ENCODE data around the gene TOP3B. TPM values are rescaled to one million over a fixed set of nuclear protein-coding genes. Genes with fewer than 3 reads are reported as not detected.

Gene TOP3B
- total and polyA plus RNA-seq, 10 of the 15 experiments (the other 5 are each of a cell fraction or from before 2014, with no cell fraction given): 0.60 to 47.3 (median 33.7) TPM

GRCh38 chr22:21968452-21969129, 14.0 kb downstream of the TOP3B start:
- no peak overlapping the region for H3K4me3 ChIP-seq
- H3K79me2 ChIP-seq (ENCODE audit: control insufficient read depth, insufficient read depth, low read length): no peaks in the 10 kb centered on the region
- H3K27ac ChIP-seq (ENCODE audit: control insufficient read depth, insufficient read depth): no peak overlapping the region
- no peak overlapping the region for H3K9ac ChIP-seq (ENCODE audit: control insufficient read depth, insufficient read depth, low read length)
- no peak for ATAC-seq
- ChIA-PET SMC1A (ENCODE audit: uncharacterized antibody, unreplicated experiment) (interaction anchor here (1.5 kb wide), 1 partner anchor 987 kb away, joined by 3 read pairs; no protein-coding TSS in a partner anchor), RAD21 (ENCODE audit: unreplicated experiment) (interaction anchor here (1.0 kb wide), 2 partner anchors 93 to 986 kb away, joined by 3 to 6 read pairs; no protein-coding TSS in a partner anchor), CTCF (no interaction called here), POLR2A (no interaction called here)
- intact Hi-C loops (cut with micrococcal nuclease; ENCODE audit: unreplicated experiment) (no loop called here), in situ Hi-C loops (cut with MboI) (no loop called here)
- no TSS peak for BruUV-seq (replicated peaks)
- no peak for FAIRE-seq
- WGBS (ENCODE audit: insufficient coverage, insufficient replicate concordance, low lambda C conversion rate, missing lambda C conversion rate): 99% methylated on average over 5 of the region's 5 CpGs
- H2AFZ ChIP-seq (ENCODE audit: control insufficient read depth, low read depth, low read length): no peak overlapping the region
- TF ChIP-seq EED (IDR thresholded peaks at IDR 0.05; ENCODE audit: low read depth) (no peak), BRCA1 (IDR thresholded peaks at IDR 0.05; ENCODE audit: low read depth, low read length) (no peak), CHD2 (IDR thresholded peaks at IDR 0.05; ENCODE audit: borderline replicate concordance, low read depth, low read length) (no peak), YBX1 (IDR thresholded peaks at IDR 0.05) (no peak), STAT1 (conservative IDR thresholded peaks at IDR 0.05) (no peak), HDGF (IDR thresholded peaks at IDR 0.05) (no peak), PAX5 (IDR thresholded peaks at IDR 0.05; ENCODE audit: borderline replicate concordance, low read depth, low read length) (no peak)
- TF ChIP-seq, protein P1, sequence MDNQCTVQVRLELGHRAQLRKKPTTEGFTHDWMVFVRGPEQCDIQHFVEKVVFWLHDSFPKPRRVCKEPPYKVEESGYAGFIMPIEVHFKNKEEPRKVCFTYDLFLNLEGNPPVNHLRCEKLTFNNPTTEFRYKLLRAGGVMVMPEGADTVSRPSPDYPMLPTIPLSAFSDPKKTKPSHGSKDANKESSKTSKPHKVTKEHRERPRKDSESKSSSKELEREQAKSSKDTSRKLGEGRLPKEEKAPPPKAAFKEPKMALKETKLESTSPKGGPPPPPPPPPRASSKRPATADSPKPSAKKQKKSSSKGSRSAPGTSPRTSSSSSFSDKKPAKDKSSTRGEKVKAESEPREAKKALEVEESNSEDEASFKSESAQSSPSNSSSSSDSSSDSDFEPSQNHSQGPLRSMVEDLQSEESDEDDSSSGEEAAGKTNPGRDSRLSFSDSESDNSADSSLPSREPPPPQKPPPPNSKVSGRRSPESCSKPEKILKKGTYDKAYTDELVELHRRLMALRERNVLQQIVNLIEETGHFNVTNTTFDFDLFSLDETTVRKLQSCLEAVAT (IDR thresholded peaks at IDR 0.05): no peak
- no peaks in the 10 kb centered on the region for H3K9me3 ChIP-seq (replicated peaks; ENCODE audit: control insufficient read depth, insufficient read depth, low read length)
- peaks cover 25% of the 10 kb centered on the region in 2 experiments for H3K36me3 ChIP-seq (ENCODE audit: control insufficient read depth in 2 of 2, insufficient read depth in 2 of 2, low read length in 1 of 2)
- H3K4me1 ChIP-seq (ENCODE audit: control insufficient read depth, insufficient read depth, low read length): no peaks in the 10 kb centered on the region; the same call in 1 of the 2 replicates
- no peak for DNase-seq (ENCODE audit: low read depth, low spot score)
- H4K20me1 ChIP-seq (ENCODE audit: control insufficient read depth, insufficient read depth): no peaks in the 10 kb centered on the region
- no peak overlapping the region for H3K4me2 ChIP-seq (ENCODE audit: control insufficient read depth, insufficient read depth)
- no peaks in the 10 kb centered on the region for H3K27me3 ChIP-seq (replicated peaks in 1 of 2; ENCODE audit: control insufficient read depth in 2 of 2, insufficient read depth in 2 of 2, low read length in 1 of 2)
